GM19239 (cell line): Measurements from ENCODE around the gene MCM7.
"Not testable (repeated sequence)": the region's sequence is repeated elsewhere in the genome, so short reads cannot be mapped to it uniquely, and the experiment has no call there.

Experiments
- DNase-seq: peaks from one replicate; pipeline ENCODE4 v3.0.0; 2011; ENCODE audit warnings: low spot score; ENCODE audit not compliant: insufficient read length
- FAIRE-seq: peaks from 2 replicates; lab custom pipeline; 2011; peaks lifted over from hg19 to GRCh38; lab: Jason Lieb, UNC

MCM7 gene

GRCh38 chr7:100101016-100101862, at the start of gene MCM7, which contains the start of gene AP4M1:
TSS of gene MCM7 (minus strand) at chr7:100101397. CDS start at chr7:100101294, 103 bp downstream.
TSS of gene AP4M1 (plus strand) at chr7:100101643. CDS start at chr7:100101715, 72 bp downstream.
- FAIRE-seq (peak; percentile 96), DNase-seq (peak; percentile 94)

GRCh38 chr7:100148559-100149328, 47.5 kb upstream of the MCM7 start, which contains the start of gene LAMTOR4:
TSS of gene LAMTOR4 (plus strand) at chr7:100148918. CDS start at chr7:100148973, 55 bp downstream.
- DNase-seq (peak; percentile 95), FAIRE-seq (peak; percentile 94)

GRCh38 chr7:100148225-100148558, 47.0 kb upstream of the MCM7 start:
- FAIRE-seq (no peak), DNase-seq (no peak)

GRCh38 chr7:100147278-100147677, 46.1 kb upstream of the MCM7 start:
- FAIRE-seq, result no peak
- no peak for DNase-seq

GRCh38 chr7:100146350-100146749, 45.2 kb upstream of the MCM7 start:
- not testable (repeated sequence) for FAIRE-seq, DNase-seq

- no peak for FAIRE-seq
- DNase-seq, result no peak
These were observed 41.3 kb upstream of the MCM7 start for GRCh38 chr7:100142461-100142860.

GRCh38 chr7:100141555-100141949, 40.4 kb upstream of the MCM7 start:
- DNase-seq (no peak), FAIRE-seq (no peak)

- DNase-seq (no peak), FAIRE-seq (peak; percentile 76)
These were observed 36.9 kb upstream of the MCM7 start for GRCh38 chr7:100137851-100138760.

GRCh38 chr7:100132697-100133151, 31.5 kb upstream of the MCM7 start:
- DNase-seq, result no peak
- peak; percentile 78 for FAIRE-seq

- FAIRE-seq (no peak), DNase-seq (no peak)
These were observed 30.9 kb upstream of the MCM7 start for GRCh38 chr7:100132126-100132525.

- FAIRE-seq (no peak), DNase-seq (peak; percentile 52)
These were observed 29.6 kb upstream of the MCM7 start for GRCh38 chr7:100130608-100131453.

GRCh38 chr7:100130220-100130607, 29.0 kb upstream of the MCM7 start:
- FAIRE-seq, DNase-seq: not testable (repeated sequence)

GRCh38 chr7:100128637-100128963, 27.4 kb upstream of the MCM7 start:
- FAIRE-seq, result no peak
- DNase-seq, result no peak

GRCh38 chr7:100127866-100128636, 26.9 kb upstream of the MCM7 start:
- no peak for FAIRE-seq
- DNase-seq, result no peak

- FAIRE-seq, result peak; percentile 89
- DNase-seq, result peak; percentile 72
These were observed 26.0 kb upstream of the MCM7 start, which contains the start of gene MBLAC1 for GRCh38 chr7:100126931-100127865. TSS of gene MBLAC1 (plus strand) at chr7:100126967. CDS start at chr7:100127396, 429 bp downstream.

GRCh38 chr7:100126239-100126930, 25.2 kb upstream of the MCM7 start:
- DNase-seq (no peak), FAIRE-seq (no peak)
